ENCODE measurements around the gene SEC14L6.

The SEC14L6 gene

DNA sequence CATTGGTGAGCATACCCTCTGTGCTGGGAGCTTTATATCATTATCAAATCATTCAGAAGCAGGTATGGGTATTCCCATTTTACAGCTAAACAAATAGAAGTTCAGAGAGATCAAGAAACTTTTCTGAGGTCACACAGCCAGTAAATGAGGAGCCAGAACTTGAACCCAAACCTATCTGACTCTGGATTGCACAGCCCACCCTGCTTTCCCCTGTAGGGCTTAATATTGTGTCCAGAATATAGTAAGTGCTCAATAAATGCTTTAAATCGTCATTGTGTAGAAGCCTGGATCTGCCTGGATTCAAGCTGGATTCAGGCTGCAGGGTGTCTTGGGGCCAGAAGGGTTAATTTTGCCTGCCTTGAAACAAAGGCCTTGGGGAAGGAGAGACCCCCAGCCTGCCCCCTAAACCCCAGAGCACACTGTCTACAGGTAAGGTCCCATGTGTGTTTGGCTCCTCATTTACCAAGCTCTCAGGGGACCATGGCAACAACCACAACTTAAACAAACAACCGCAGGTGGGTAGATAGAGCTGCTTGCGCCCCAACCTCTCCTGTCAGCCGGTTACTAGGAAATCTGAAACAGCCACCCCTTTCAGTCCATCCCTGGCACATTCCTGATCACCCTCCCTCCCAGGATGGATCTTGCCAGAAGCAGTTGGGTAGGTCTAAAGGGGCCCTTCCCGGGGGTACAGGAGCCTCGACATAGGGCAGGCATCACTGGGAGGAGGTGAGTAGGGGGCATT is 71.7 kb downstream of the SEC14L6 start:
- TF ChIP-seq, protein P1, sequence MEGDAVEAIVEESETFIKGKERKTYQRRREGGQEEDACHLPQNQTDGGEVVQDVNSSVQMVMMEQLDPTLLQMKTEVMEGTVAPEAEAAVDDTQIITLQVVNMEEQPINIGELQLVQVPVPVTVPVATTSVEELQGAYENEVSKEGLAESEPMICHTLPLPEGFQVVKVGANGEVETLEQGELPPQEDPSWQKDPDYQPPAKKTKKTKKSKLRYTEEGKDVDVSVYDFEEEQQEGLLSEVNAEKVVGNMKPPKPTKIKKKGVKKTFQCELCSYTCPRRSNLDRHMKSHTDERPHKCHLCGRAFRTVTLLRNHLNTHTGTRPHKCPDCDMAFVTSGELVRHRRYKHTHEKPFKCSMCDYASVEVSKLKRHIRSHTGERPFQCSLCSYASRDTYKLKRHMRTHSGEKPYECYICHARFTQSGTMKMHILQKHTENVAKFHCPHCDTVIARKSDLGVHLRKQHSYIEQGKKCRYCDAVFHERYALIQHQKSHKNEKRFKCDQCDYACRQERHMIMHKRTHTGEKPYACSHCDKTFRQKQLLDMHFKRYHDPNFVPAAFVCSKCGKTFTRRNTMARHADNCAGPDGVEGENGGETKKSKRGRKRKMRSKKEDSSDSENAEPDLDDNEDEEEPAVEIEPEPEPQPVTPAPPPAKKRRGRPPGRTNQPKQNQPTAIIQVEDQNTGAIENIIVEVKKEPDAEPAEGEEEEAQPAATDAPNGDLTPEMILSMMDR (IDR thresholded peaks at IDR 0.05; ENCODE audit: low read depth, low read length, missing control alignments), result no peak
- DNase-seq (ENCODE audit: extremely low read depth, low read depth), result no peak
- no peak overlapping the region for H3K4me3 ChIP-seq (replicated peaks; ENCODE audit: low read depth, low read length)

DNA sequence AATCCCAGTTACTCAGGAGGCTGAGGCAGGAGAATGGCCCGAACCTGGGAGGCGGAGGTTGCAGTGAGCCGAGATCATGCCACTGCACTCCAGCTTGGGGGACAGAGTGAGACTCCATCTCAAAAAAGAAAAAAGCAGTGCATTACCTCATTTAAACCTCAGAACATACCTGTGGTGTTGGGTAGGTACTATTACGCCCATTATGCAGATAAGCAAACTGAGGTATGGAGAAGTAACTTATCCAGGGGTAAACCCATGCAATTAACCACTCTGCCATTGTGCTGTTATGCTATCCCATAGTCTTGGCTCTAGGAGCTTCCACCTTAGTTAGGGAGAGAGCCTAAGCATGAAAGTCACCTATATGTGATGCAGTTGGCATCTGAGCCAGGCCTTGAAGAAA is 72.4 kb downstream of the SEC14L6 start:
- DNase-seq (ENCODE audit: extremely low read depth, low read depth), result no peak
- no peak overlapping the region for H3K4me3 ChIP-seq (replicated peaks; ENCODE audit: low read depth, low read length)
- TF ChIP-seq, protein P1 (IDR thresholded peaks at IDR 0.05; ENCODE audit: low read depth, low read length, missing control alignments), result no peak

DNA sequence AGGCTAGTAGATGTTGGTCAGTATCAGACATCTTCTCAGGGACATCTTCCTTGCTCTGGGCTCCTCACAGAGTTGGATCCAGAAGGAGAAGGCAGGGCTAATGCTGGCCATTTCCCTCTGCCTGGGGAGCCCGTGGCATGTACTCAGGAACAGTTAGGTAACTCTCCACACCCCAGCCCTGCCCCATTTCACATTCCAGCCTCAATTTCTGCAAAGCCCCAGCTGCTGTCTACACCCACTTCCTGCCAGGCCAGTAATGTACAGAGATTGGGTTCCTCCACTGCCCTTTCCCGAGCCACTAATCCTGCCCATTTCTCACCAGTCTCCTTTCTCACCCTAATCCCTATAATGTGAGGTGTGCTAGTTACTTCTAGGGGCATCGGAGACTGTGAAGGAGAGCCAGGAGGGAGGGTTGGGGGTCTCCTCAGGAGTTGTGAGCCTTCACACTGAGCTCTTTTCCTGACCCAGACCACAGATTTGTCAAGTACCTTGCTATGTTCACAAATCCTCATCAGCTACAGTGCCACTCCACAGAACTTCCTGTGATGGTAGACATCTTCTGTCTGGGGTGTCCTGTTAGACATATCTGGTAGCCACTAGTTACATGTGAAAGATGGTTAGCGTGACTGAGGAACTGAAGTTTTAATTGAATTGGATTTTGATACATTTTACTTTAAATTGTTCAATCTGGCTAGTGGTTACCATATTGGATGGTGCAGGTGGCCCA is 73.4 kb downstream of the SEC14L6 start:
- DNase-seq (ENCODE audit: extremely low read depth, low read depth), result no peak
- H3K4me3 ChIP-seq (replicated peaks; ENCODE audit: low read depth, low read length), result no peak overlapping the region
- TF ChIP-seq, protein P1 (IDR thresholded peaks at IDR 0.05; ENCODE audit: low read depth, low read length, missing control alignments), result no peak

Measured in HFF-Myc (cell line).